ENCODE data around the gene OLIG2.

Gene OLIG2

GRCh38 chr21:33026878-33027400 lies 1.2 kb downstream of the OLIG2 start:
- H3K4me1 ChIP-seq (ENCODE audit: control insufficient read depth, insufficient read depth, low read length, poor library complexity, severe bottlenecking): peaks cover 4% of the 10 kb centered on the region
- no peaks in the 10 kb centered on the region for H3K9me3 ChIP-seq (ENCODE audit: control insufficient read depth, low read length)
- WGBS, 2 experiments (ENCODE audit: insufficient coverage in 2 of 2): 2 to 3% methylated on average over 44 of the region's 54 CpGs
- no peak overlapping the region for H3K4me3 ChIP-seq (ENCODE audit: extremely low read depth, insufficient read depth, low read length, poor library complexity, severe bottlenecking)
- no peak overlapping the region for H3K27ac ChIP-seq (ENCODE audit: low read depth, low read length, severe bottlenecking)
- no peaks in the 10 kb centered on the region for H3K36me3 ChIP-seq (ENCODE audit: control insufficient read depth, insufficient read depth, low read length)

- WGBS, 2 experiments (ENCODE audit: insufficient coverage in 2 of 2): 1% methylated on average over 18 to 68 of the region's 85 CpGs
- Histone ChIP-seq H3K36me3 (ENCODE audit: control insufficient read depth, insufficient read depth, low read length) (no peaks in the 10 kb centered on the region), H3K4me3 (ENCODE audit: extremely low read depth, insufficient read depth, low read length, poor library complexity, severe bottlenecking) (no peak overlapping the region), H3K27ac (ENCODE audit: low read depth, low read length, severe bottlenecking) (no peak overlapping the region), H3K4me1 (ENCODE audit: control insufficient read depth, insufficient read depth, low read length, poor library complexity, severe bottlenecking) (peaks cover 4% of the 10 kb centered on the region), H3K9me3 (ENCODE audit: control insufficient read depth, low read length) (no peaks in the 10 kb centered on the region)
These were observed 1.9 kb downstream of the OLIG2 start for GRCh38 chr21:33027401-33028286.

GRCh38 chr21:33028287-33028670 lies 2.5 kb downstream of the OLIG2 start:
- Histone ChIP-seq H3K27ac (ENCODE audit: low read depth, low read length, severe bottlenecking) (no peak overlapping the region), H3K4me1 (ENCODE audit: control insufficient read depth, insufficient read depth, low read length, poor library complexity, severe bottlenecking) (peaks cover 4% of the 10 kb centered on the region), H3K36me3 (ENCODE audit: control insufficient read depth, insufficient read depth, low read length) (no peaks in the 10 kb centered on the region), H3K9me3 (ENCODE audit: control insufficient read depth, low read length) (no peaks in the 10 kb centered on the region), H3K4me3 (ENCODE audit: extremely low read depth, insufficient read depth, low read length, poor library complexity, severe bottlenecking) (no peak overlapping the region)
- WGBS, 2 experiments (ENCODE audit: insufficient coverage in 2 of 2): 2 to 3% methylated on average over 6 to 11 of the region's 15 CpGs

GRCh38 chr21:33028773-33029384 lies 3.1 kb downstream of the OLIG2 start:
- Histone ChIP-seq H3K36me3 (ENCODE audit: control insufficient read depth, insufficient read depth, low read length) (no peaks in the 10 kb centered on the region), H3K4me3 (ENCODE audit: extremely low read depth, insufficient read depth, low read length, poor library complexity, severe bottlenecking) (no peak overlapping the region), H3K27ac (ENCODE audit: low read depth, low read length, severe bottlenecking) (no peak overlapping the region), H3K4me1 (ENCODE audit: control insufficient read depth, insufficient read depth, low read length, poor library complexity, severe bottlenecking) (no peaks in the 10 kb centered on the region), H3K9me3 (ENCODE audit: control insufficient read depth, low read length) (no peaks in the 10 kb centered on the region)
- WGBS, 2 experiments (ENCODE audit: insufficient coverage in 2 of 2): 3 to 4% methylated on average over 19 to 25 of the region's 28 CpGs

- no peaks in the 10 kb centered on the region for H3K4me1 ChIP-seq (ENCODE audit: control insufficient read depth, insufficient read depth, low read length, poor library complexity, severe bottlenecking)
- no peaks in the 10 kb centered on the region for H3K36me3 ChIP-seq (ENCODE audit: control insufficient read depth, insufficient read depth, low read length)
- 0 to 2% methylated on average over 9 to 16 of the region's 19 CpGs for WGBS, 2 experiments (ENCODE audit: insufficient coverage in 2 of 2)
- H3K4me3 ChIP-seq (ENCODE audit: extremely low read depth, insufficient read depth, low read length, poor library complexity, severe bottlenecking): no peak overlapping the region
- no peak overlapping the region for H3K27ac ChIP-seq (ENCODE audit: low read depth, low read length, severe bottlenecking)
- H3K9me3 ChIP-seq (ENCODE audit: control insufficient read depth, low read length): no peaks in the 10 kb centered on the region
These were observed 3.7 kb downstream of the OLIG2 start for GRCh38 chr21:33029385-33029921.

- Histone ChIP-seq H3K9me3 (ENCODE audit: control insufficient read depth, low read length) (no peaks in the 10 kb centered on the region), H3K4me1 (ENCODE audit: control insufficient read depth, insufficient read depth, low read length, poor library complexity, severe bottlenecking) (no peaks in the 10 kb centered on the region), H3K4me3 (ENCODE audit: extremely low read depth, insufficient read depth, low read length, poor library complexity, severe bottlenecking) (no peak overlapping the region), H3K27ac (ENCODE audit: low read depth, low read length, severe bottlenecking) (no peak overlapping the region), H3K36me3 (ENCODE audit: control insufficient read depth, insufficient read depth, low read length) (no peaks in the 10 kb centered on the region)
- WGBS, 2 experiments (ENCODE audit: insufficient coverage in 2 of 2): 9 to 18% methylated on average over 7 to 8 of the region's 10 CpGs
These were observed 4.3 kb downstream of the OLIG2 start for GRCh38 chr21:33029975-33030461.

- no peak overlapping the region for H3K4me3 ChIP-seq (ENCODE audit: extremely low read depth, insufficient read depth, low read length, poor library complexity, severe bottlenecking)
- no peaks in the 10 kb centered on the region for H3K4me1 ChIP-seq (ENCODE audit: control insufficient read depth, insufficient read depth, low read length, poor library complexity, severe bottlenecking)
- H3K9me3 ChIP-seq (ENCODE audit: control insufficient read depth, low read length): no peaks in the 10 kb centered on the region
- H3K36me3 ChIP-seq (ENCODE audit: control insufficient read depth, insufficient read depth, low read length): no peaks in the 10 kb centered on the region
- no peak overlapping the region for H3K27ac ChIP-seq (ENCODE audit: low read depth, low read length, severe bottlenecking)
- WGBS, 2 experiments (ENCODE audit: insufficient coverage in 2 of 2): 41 to 47% methylated on average over 4 of the region's 6 CpGs
These were observed 4.9 kb downstream of the OLIG2 start for GRCh38 chr21:33030633-33031032.

GRCh38 chr21:33031152-33031911 lies 5.6 kb downstream of the OLIG2 start:
- 28 to 37% methylated on average over 5 to 7 of the region's 10 CpGs for WGBS, 2 experiments (ENCODE audit: insufficient coverage in 2 of 2)
- H3K4me1 ChIP-seq (ENCODE audit: control insufficient read depth, insufficient read depth, low read length, poor library complexity, severe bottlenecking): no peaks in the 10 kb centered on the region
- no peak overlapping the region for H3K27ac ChIP-seq (ENCODE audit: low read depth, low read length, severe bottlenecking)
- H3K36me3 ChIP-seq (ENCODE audit: control insufficient read depth, insufficient read depth, low read length): no peaks in the 10 kb centered on the region
- H3K4me3 ChIP-seq (ENCODE audit: extremely low read depth, insufficient read depth, low read length, poor library complexity, severe bottlenecking): no peak overlapping the region
- no peaks in the 10 kb centered on the region for H3K9me3 ChIP-seq (ENCODE audit: control insufficient read depth, low read length)

GRCh38 chr21:33032434-33033047 lies 6.8 kb downstream of the OLIG2 start:
- H3K36me3 ChIP-seq (ENCODE audit: control insufficient read depth, insufficient read depth, low read length): no peaks in the 10 kb centered on the region
- H3K27ac ChIP-seq (ENCODE audit: low read depth, low read length, severe bottlenecking): no peak overlapping the region
- H3K4me3 ChIP-seq (ENCODE audit: extremely low read depth, insufficient read depth, low read length, poor library complexity, severe bottlenecking): no peak overlapping the region
- peaks cover 3% of the 10 kb centered on the region for H3K4me1 ChIP-seq (ENCODE audit: control insufficient read depth, insufficient read depth, low read length, poor library complexity, severe bottlenecking)
- WGBS, 2 experiments (ENCODE audit: insufficient coverage in 2 of 2): 22 to 37% methylated on average over 3 to 8 of the region's 10 CpGs
- no peaks in the 10 kb centered on the region for H3K9me3 ChIP-seq (ENCODE audit: control insufficient read depth, low read length)

Data from mesodermal cell (in vitro differentiated cells).